BJ (cell line): ENCODE data around the gene TTC39B. TPM values are rescaled to one million over a fixed set of nuclear protein-coding genes. Genes with fewer than 3 reads are reported as not detected.

Experiments used
- CTCF ChIA-PET: fragments of 350-600 bp; formaldehyde crosslinking; extraction: SDS; loops from one replicate; lab custom pipeline; 2021; ENCODE audit warnings: antibody characterized with exemption, inconsistent platforms; lab: Yijun Ruan, JAX
- POLR2A ChIA-PET: fragments of 300-600 bp; sonication (Branson Sonifier 250); formaldehyde crosslinking; extraction: SDS; loops from one replicate; lab custom pipeline; 2021; ENCODE audit warnings: antibody characterized with exemption; lab: Charles Lee
- DNase-seq: peaks from one replicate; pipeline ENCODE4 v3.0.0-alpha.2; 2011; ENCODE audit warnings: low read depth
- H3K27me3 ChIP-seq: 2 replicates; pipeline ENCODE4 v1.6.0; 2011; ENCODE audit warnings: low read length; ENCODE audit not compliant: control insufficient read depth, insufficient read depth
- H3K36me3 ChIP-seq: 2 replicates; pipeline ENCODE4 v1.5.1; 2011; ENCODE audit warnings: low read length; ENCODE audit not compliant: control insufficient read depth, insufficient read depth
- H3K4me3 ChIP-seq: 2 replicates; pipeline ENCODE4 v1.5.1; 2011; ENCODE audit warnings: low read depth, mild to moderate bottlenecking, control low read depth, low read length
- polyA plus RNA-seq: library from polyadenylated mRNA; depleted of rRNA; stranded (reverse); fragments of >200 nt; gene quantifications from 2 replicates; pipeline ENCODE4 v1.2.3, GENCODE V29; 2011
- TF ChIP-seq, protein P1 (sequence below): IDR thresholded peaks from 2 replicates; pipeline ENCODE4 v1.5.1; 2011; ENCODE audit warnings: low read depth, mild to moderate bottlenecking, control low read depth, inconsistent platforms, low read length, moderate library complexity; ENCODE audit not compliant: insufficient read depth

TTC39B gene
- polyA plus RNA-seq, 1 experiment = 5.1 TPM

DNA sequence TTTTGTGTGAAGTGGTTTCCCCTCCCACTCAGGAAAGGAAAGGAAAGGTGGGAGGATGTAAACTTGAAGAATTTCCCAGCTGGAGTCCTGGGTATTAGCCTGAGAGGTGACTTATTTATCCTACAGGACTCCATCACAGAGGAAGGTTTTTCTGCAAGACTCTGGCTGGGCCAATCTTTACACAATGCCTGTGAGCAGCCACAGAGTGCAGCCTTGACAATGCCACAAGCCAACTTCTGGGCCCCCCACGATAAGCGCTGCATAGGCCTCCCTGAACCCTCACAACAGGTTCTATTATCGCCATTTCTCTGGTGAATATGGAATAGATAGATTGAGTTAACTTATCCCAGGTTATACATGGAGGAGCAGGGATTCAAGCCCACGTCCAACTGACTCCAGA, 12.4 kb downstream of the TTC39B start:
- Histone ChIP-seq H3K27me3 (no peaks in the 10 kb centered on the region), H3K36me3 (no peaks in the 10 kb centered on the region), H3K4me3 (no peak overlapping the region)
- CTCF ChIA-PET = no interaction called here
- no peak for DNase-seq
- TF ChIP-seq, protein P1, sequence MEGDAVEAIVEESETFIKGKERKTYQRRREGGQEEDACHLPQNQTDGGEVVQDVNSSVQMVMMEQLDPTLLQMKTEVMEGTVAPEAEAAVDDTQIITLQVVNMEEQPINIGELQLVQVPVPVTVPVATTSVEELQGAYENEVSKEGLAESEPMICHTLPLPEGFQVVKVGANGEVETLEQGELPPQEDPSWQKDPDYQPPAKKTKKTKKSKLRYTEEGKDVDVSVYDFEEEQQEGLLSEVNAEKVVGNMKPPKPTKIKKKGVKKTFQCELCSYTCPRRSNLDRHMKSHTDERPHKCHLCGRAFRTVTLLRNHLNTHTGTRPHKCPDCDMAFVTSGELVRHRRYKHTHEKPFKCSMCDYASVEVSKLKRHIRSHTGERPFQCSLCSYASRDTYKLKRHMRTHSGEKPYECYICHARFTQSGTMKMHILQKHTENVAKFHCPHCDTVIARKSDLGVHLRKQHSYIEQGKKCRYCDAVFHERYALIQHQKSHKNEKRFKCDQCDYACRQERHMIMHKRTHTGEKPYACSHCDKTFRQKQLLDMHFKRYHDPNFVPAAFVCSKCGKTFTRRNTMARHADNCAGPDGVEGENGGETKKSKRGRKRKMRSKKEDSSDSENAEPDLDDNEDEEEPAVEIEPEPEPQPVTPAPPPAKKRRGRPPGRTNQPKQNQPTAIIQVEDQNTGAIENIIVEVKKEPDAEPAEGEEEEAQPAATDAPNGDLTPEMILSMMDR = no peak
- POLR2A ChIA-PET = no interaction called here

DNA sequence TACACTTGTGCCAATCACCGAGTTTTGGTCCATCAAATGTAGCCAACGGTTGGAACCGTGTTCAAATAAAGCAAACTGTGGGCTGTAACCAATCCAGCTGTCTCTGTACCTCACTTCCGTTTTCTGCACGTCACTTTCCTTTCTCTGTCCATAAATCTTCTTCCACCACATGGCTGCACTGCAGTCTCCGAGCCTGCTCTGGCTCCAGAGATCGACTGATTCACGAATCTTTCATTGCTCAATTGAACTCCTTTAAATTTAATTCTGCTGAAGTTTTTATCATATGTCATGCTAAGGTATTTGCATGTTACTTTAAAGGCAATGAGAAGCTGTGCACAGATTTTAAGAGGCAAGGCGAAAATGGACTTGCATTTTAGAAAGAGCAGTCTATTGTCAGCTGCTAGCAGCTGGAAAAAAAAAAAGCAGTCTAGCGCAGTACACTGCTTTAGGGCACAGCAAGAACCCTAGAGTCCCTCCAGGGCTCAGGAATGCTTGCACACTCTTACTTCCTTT, 13.2 kb downstream of the TTC39B start:
- no peak for DNase-seq
- Histone ChIP-seq H3K36me3 (no peaks in the 10 kb centered on the region), H3K4me3 (no peak overlapping the region), H3K27me3 (no peaks in the 10 kb centered on the region)
- POLR2A ChIA-PET = no interaction called here
- TF ChIP-seq, protein P1 = no peak
- CTCF ChIA-PET = interaction anchor here (0.8 kb wide), 1 partner anchor 312 kb away, joined by 3 read pairs; no protein-coding TSS in a partner anchor

DNA sequence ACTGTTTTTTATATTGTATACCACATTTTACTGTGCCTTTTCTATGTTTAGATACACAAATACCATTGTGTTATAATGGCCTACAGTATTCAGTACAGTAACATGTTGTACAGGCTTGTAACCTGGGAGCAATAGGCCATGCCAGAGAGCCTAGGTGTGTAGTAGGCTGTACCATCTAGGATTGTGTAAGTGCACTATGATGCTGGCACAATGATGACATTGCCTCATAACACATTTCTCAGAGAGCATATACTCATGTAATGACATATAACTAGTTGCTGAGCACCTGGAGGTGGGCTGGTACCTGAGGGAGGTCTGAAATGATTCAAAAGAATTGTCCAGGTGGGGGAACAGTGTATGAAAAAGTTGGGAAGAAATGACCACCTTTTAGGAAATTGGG, 13.9 kb downstream of the TTC39B start:
- TF ChIP-seq, protein P1 = no peak
- CTCF ChIA-PET = interaction anchor here (0.8 kb wide), 1 partner anchor 313 kb away, joined by 3 read pairs; no protein-coding TSS in a partner anchor
- Histone ChIP-seq H3K36me3 (no peaks in the 10 kb centered on the region), H3K4me3 (no peak overlapping the region), H3K27me3 (no peaks in the 10 kb centered on the region)
- POLR2A ChIA-PET = no interaction called here
- no peak for DNase-seq

DNA sequence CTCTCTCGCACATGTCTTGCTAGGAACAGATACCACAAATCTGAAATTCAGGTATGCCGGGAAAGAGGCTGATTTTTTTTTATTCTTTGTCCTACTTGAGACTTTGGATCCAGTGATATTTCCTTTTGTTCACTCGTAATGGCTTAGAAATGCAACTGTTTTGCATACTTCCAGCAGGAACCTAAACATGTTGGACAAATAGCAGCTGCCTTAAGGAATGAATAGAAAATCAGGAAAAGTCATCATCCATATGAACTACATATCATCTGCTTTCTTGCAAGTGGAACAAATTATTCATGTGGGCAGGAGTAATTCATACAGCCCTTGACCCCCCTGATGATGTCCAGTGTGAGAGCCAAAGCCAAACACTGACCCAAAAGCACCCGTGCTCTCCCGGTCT, 17.4 kb downstream of the TTC39B start:
- H3K27me3 ChIP-seq = no peaks in the 10 kb centered on the region
- H3K4me3 ChIP-seq = no peak overlapping the region
- TF ChIP-seq, protein P1 = no peak
- H3K36me3 ChIP-seq = no peaks in the 10 kb centered on the region
- ChIA-PET POLR2A (no interaction called here), CTCF (no interaction called here)
- DNase-seq = no peak

DNA sequence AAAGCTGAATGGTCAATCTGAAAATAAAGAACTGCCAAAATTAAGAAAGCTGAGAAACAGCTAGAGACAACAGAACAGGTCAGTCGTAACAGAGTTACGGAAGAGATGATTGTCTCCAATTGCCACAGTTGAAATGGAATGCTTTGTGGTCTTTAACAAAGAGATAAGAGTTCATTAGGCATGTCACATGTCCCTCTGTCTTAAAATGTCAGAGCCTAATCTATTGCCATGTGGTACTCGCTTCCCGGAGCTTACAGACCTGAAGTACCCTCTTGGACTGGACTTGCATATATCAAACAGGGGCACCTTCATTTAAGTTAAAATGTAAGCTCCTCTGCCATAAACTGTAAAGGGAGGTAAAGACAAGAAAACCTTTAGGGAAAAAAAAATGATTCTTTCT, 19.7 kb downstream of the TTC39B start:
- Histone ChIP-seq H3K4me3 (no peak overlapping the region), H3K36me3 (no peaks in the 10 kb centered on the region), H3K27me3 (no peaks in the 10 kb centered on the region)
- DNase-seq = no peak
- ChIA-PET CTCF (interaction anchor here (0.7 to 1.3 kb wide), 2 partner anchors 9 to 319 kb away, joined by 3 read pairs; no protein-coding TSS in a partner anchor), POLR2A (no interaction called here)
- TF ChIP-seq, protein P1 = no peak
